Fibroblast of lung (primary cell): ENCODE data around the gene MOGAT3. TPM values are rescaled to one million over a fixed set of nuclear protein-coding genes. Genes with fewer than 3 reads are reported as not detected.

Experiments
- DNase-seq, 2 donors: peaks; one replicate each; pipeline versions ENCODE4 v3.0.0 to v3.0.0-alpha.2; 2010; ENCODE audit warnings: low read depth in 2 of 2
- H2AFZ ChIP-seq: 2 replicates; pipeline ENCODE4 v1.5.1; 2012; ENCODE audit warnings: low read length, control low read depth, inconsistent platforms
- H3K27ac ChIP-seq: 2 replicates; pipeline ENCODE4 v1.5.1; 2011; ENCODE audit warnings: low read length, control low read depth; ENCODE audit not compliant: insufficient read depth
- H3K27me3 ChIP-seq: 2 replicates; pipeline ENCODE4 v1.5.1; 2011; ENCODE audit warnings: mild to moderate bottlenecking, low read length; ENCODE audit not compliant: control insufficient read depth, insufficient read depth
- H3K36me3 ChIP-seq: 2 replicates; pipeline ENCODE4 v1.5.1; 2011; ENCODE audit warnings: low read length; ENCODE audit not compliant: control insufficient read depth, insufficient read depth
- H3K4me1 ChIP-seq: 2 replicates; pipeline ENCODE4 v1.5.1; 2011; ENCODE audit warnings: low read length; ENCODE audit not compliant: control insufficient read depth, insufficient read depth; ENCODE audit errors: extremely low read depth
- H3K4me2 ChIP-seq: 2 replicates; pipeline ENCODE4 v1.5.1; 2011; ENCODE audit warnings: low read length, control low read depth; ENCODE audit not compliant: insufficient read depth; ENCODE audit errors: extremely low read depth
- H3K4me3 ChIP-seq, 4 experiments: fragments of 200-600 bp in 1 of 4; sonication (generic) in 1 of 4; replicated peaks in 1 of 4; 2 replicates each; pipeline ENCODE4 v1.5.1; 2011 to 2016; ENCODE audit warnings: low read length in 4 of 4, low read depth in 3 of 4, mild to moderate bottlenecking in 3 of 4, control low read depth in 2 of 4, inconsistent platforms in 1 of 4, mixed read lengths in 1 of 4; ENCODE audit not compliant: insufficient read depth in 1 of 4; ENCODE audit errors: control extremely low read depth in 1 of 4
- H3K79me2 ChIP-seq: 2 replicates; pipeline ENCODE4 v1.5.1; 2012; ENCODE audit warnings: mild to moderate bottlenecking, low read length, inconsistent platforms; ENCODE audit not compliant: control insufficient read depth, insufficient read depth
- H3K9ac ChIP-seq: 2 replicates; pipeline ENCODE4 v1.5.1; 2011; ENCODE audit warnings: mild to moderate bottlenecking, low read length, control low read depth; ENCODE audit not compliant: insufficient read depth
- H3K9me3 ChIP-seq: 2 replicates; pipeline ENCODE4 v1.5.1; 2012; ENCODE audit warnings: low read depth, low read length; ENCODE audit not compliant: control insufficient read depth, insufficient read depth
- H4K20me1 ChIP-seq: 2 replicates; pipeline ENCODE4 v1.5.1; 2011; ENCODE audit warnings: low read length; ENCODE audit not compliant: control insufficient read depth, insufficient read depth; ENCODE audit errors: extremely low read depth
- EZH2 ChIP-seq: IDR thresholded peaks from 2 replicates; pipeline ENCODE4 v1.5.1; 2012; ENCODE audit warnings: low read length, control low read depth, mild to moderate bottlenecking; ENCODE audit errors: missing control alignments
- polyA plus RNA-seq, 2 donors: library from polyadenylated mRNA; depleted of rRNA in 1 of 2; stranded (reverse) in 1 of 2; unstranded in 1 of 2; fragments of >200 nt; gene quantifications; 2 replicates each; pipeline ENCODE4 v1.2.1, GENCODE V29; 2011 to 2012; ENCODE audit warnings: missing spikeins in 1 of 2
- total RNA-seq: library from RNA; depleted of rRNA; stranded (reverse); fragments of >200 nt; gene quantifications from 2 replicates; pipeline ENCODE4 v1.2.1, GENCODE V29; 2014
- TF ChIP-seq, protein P1 (sequence below), 2 donors: IDR thresholded peaks in 1 of 2; conservative IDR thresholded peaks in 1 of 2; 1 replicate in 1 of 2; 2 replicates in 1 of 2; pipeline ENCODE4 v1.5.1; 2011 to 2012; ENCODE audit warnings: low read length in 2 of 2, control low read depth in 1 of 2, inconsistent platforms in 1 of 2, low read depth in 1 of 2, mild to moderate bottlenecking in 1 of 2

MOGAT3 gene
- total and polyA plus RNA-seq, 2 donors (not counting 1 experiment from before 2014, with no cell fraction given): not detected

DNA sequence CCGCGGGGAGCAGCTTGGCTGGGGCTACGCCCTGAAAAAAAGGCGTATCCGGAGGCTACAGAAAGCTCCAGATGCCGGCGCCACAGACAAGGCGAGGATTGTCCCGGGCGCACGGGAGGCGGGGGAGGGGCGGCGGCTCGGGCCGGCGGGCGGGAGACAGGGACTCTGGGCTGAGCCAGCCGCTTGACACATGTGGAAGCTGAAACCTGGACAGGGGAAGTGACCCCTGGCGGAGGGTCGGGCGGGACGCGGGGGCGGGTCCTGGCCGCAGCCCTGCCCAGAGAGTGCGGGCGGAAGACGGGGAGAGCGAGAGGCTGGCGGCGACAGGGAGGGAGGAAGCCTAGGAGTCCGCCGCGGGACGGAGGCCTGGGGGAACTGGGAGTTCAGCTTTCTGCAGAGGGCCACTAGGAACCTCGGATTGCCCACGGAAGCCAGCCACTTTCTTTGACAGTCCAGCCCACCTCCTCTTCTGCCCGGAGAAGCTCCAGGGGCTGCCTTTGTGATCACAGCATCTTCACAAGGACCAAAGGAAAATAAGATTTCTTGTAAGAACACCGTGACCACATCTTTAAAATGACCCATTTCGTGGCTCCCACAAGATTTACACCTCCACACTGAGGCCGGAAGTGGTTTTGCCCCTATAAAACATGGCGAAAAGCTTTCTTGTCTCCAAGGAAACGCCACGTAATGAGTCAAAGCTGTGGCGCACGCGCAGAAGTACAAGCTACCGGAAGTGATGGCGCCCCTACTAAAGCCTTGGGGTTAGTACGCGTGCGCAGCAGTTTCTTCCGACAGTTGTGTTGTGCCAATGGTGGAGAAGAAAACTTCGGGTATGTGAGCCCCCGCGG is 16.8 kb upstream of the MOGAT3 start, which contains the start of the genes PLOD3 and ZNHIT1:
Gene PLOD3, minus strand, starts transcription at position 194 of the 848 bp plus-strand sequence. CDS start 307 bp downstream, outside the sequence.
Gene ZNHIT1, plus strand, starts transcription at position 778 of the 848 bp plus-strand sequence. Its CDS starts 31 bp downstream, at position 809.
- Histone ChIP-seq H3K4me1 (peaks cover 10% of the 10 kb centered on the region), H3K79me2 (peaks cover 33% of the 10 kb centered on the region), H3K9me3 (no peaks in the 10 kb centered on the region), H3K4me3 (peak within 1 kb of the TSS; percentile 88 to 98 (median 94)), H4K20me1 (no peaks in the 10 kb centered on the region), H3K27me3 (no peaks in the 10 kb centered on the region), H3K27ac (peak within 1 kb of the TSS; percentile 98), H3K4me2 (peak within 1 kb of the TSS; percentile 97), H3K36me3 (peaks cover 16% of the 10 kb centered on the region), H2AFZ (peak within 1 kb of the TSS; percentile 96), H3K9ac (peak within 1 kb of the TSS; percentile 82)
- peak; percentile 93 to 98 for DNase-seq
- TF ChIP-seq, protein P1, sequence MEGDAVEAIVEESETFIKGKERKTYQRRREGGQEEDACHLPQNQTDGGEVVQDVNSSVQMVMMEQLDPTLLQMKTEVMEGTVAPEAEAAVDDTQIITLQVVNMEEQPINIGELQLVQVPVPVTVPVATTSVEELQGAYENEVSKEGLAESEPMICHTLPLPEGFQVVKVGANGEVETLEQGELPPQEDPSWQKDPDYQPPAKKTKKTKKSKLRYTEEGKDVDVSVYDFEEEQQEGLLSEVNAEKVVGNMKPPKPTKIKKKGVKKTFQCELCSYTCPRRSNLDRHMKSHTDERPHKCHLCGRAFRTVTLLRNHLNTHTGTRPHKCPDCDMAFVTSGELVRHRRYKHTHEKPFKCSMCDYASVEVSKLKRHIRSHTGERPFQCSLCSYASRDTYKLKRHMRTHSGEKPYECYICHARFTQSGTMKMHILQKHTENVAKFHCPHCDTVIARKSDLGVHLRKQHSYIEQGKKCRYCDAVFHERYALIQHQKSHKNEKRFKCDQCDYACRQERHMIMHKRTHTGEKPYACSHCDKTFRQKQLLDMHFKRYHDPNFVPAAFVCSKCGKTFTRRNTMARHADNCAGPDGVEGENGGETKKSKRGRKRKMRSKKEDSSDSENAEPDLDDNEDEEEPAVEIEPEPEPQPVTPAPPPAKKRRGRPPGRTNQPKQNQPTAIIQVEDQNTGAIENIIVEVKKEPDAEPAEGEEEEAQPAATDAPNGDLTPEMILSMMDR (conservative IDR thresholded peaks at IDR 0.05 in 1 of 2, IDR thresholded peaks at IDR 0.05 in 1 of 2; ENCODE audit: low read depth in 1 of 2, low read length in 2 of 2): no peak
- no peak for TF ChIP-seq EZH2

DNA sequence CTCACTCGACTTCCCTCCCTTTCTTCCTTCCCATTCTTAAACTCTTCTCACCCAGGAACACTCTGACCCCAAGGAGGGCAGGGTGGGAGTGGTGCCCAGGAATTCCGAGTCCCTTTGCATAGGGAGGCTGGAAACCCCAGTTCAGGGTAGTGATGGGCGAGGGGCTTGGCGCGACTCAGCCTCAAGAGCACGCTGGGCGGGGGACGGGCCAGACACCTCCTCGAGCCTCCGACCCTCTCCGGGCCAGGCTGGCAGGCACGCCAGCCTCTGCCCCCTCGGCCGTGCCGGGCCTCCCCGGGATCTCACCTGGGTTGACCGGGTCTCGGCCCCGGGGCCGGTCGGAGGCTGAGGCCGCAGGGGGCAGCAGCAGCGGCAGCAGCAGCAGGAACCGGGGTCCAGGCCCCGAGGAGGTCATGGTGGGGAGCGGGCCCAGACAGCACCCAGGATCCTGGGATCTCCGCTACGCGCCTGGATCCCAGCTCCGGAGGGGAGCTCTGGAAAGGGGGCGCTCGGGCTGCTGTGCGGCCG is 16.1 kb upstream of the MOGAT3 start:
- Histone ChIP-seq H3K9me3 (no peaks in the 10 kb centered on the region), H4K20me1 (no peaks in the 10 kb centered on the region), H3K36me3 (peaks cover 16% of the 10 kb centered on the region), H3K4me1 (peaks cover 10% of the 10 kb centered on the region), H3K79me2 (peaks cover 33% of the 10 kb centered on the region), H3K4me3 (peak overlapping the region; percentile 88 to 98 (median 94)), H3K9ac (peak overlapping the region; percentile 82), H3K27ac (peak overlapping the region; percentile 98), H2AFZ (peak overlapping the region; percentile 61), H3K27me3 (no peaks in the 10 kb centered on the region), H3K4me2 (peak overlapping the region; percentile 97)
- no peak for TF ChIP-seq EZH2
- TF ChIP-seq, protein P1 (conservative IDR thresholded peaks at IDR 0.05 in 1 of 2, IDR thresholded peaks at IDR 0.05 in 1 of 2; ENCODE audit: low read depth in 1 of 2, low read length in 2 of 2): peak in 1 of 2 donors; percentile 7
- peak in 1 of 2 donors; percentile 34 for DNase-seq
